Dedifferentiated amniotic fluid mesenchymal stem cell (primary cell): ENCODE data around the gene CHCT1.
"Not testable (repeated sequence)": the region's sequence is repeated elsewhere in the genome, so short reads cannot be mapped to it uniquely, and the experiment has no call there.

ENCODE experiments used
- DNase-seq: peaks from one replicate; pipeline ENCODE4 v3.0.0-alpha.2; 2016; ENCODE audit errors: extremely low spot score

The CHCT1 gene

GRCh38 chr17:60398227-60398959, 23.9 kb upstream of the CHCT1 start:
- no peak for DNase-seq

DNA sequence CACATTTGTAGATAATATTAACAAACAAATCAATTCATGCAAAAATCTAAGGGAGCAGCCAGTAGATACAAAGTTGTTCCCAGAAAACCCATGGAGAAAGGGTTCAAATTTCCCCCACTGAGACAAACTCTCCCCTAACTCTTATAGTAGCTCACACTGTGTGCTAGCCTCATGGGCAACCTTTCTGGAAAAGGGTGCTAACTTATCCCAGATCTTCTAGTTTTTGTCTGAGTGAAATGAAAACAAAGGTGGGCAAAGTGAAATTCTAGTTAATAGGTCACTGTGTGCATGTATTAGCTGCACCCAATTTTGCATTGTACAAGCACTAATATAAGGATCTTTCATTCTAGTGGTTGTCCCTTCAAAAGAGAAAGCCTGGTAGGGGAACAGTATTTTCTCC, 20.5 kb upstream of the CHCT1 start:
- DNase-seq = no peak

GRCh38 chr17:60403523-60403810, 18.8 kb upstream of the CHCT1 start:
- DNase-seq = no peak

DNA sequence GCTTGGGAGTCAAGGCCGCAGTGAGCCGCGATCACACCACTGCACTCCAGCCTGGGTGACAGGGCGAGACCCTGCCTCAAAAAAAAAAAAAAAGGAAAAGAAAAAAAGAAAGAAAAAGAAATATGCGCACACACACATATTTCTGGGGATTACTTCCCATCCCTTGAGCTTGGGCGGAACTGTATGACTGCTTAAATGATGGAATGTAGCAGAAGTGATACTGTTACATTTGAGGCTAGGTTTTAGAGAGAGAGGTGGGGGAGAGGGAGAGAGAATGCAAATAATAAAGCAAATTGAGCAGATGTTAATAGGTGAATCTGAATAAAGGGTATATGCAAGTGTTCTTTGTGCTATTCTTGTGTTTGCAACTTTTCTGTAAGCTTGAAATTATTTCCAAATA, 18.3 kb upstream of the CHCT1 start:
- no peak for DNase-seq

- no peak for DNase-seq
Measured at GRCh38 chr17:60406887-60407286, 15.4 kb upstream of the CHCT1 start.

DNA sequence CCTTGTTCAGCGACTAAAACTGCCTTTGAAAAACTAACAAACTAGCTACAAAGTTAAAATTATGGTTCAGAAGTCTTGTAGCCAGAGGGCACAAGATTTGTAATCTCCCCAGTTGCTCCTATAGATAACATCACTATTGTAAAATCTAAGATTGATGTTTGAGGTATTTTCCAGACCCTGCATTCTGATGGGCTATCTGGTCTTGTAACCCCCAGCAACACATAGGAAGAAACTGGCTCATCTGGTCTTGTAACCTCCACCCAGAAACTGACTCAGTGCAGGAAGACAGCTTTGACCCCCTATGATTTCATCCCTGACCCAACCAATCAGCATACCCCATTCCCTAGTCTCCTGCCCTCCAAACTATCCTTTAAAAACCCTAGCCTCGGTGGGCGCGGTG, 12.3 kb upstream of the CHCT1 start:
- DNase-seq = no peak

DNA sequence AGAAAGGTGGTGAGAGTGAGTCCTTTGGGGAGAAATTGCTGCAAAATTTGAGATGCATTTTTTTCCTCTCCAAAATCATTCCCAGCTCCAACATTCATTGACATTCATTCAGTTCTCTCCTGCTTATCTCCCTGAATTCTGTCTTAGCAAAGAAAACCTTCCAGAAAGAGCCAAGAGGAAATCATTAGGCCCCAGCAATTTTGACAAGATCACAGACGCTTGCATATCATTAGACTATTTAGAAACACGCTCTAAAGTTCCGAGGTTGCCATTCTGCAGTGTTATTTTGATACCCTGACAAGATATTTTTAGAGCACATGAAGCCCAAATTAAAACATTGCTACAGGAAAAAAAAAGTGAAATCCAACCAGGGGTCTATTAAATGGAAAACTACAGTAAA, 9.6 kb upstream of the CHCT1 start:
- no peak for DNase-seq

DNA sequence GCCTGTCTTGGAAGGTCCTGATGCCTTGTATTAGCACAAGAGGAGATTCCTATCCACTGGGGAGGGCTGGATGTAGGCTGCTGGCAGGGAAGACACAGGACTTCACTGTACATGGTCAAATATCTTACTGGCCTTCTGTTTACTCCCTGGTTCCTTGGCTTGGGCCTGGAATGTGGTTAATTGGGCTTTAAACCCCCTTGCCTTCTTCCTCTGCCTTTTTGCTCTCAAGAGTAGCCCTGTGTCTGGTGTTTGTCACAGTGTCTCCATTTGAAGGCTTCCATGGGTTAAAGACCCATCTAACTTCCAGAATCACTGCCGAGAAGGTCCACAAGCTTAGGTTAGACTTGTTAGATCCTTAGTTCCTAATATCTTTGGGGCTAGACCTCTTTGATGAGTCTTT, 7.1 kb upstream of the CHCT1 start:
- DNase-seq = no peak

DNA sequence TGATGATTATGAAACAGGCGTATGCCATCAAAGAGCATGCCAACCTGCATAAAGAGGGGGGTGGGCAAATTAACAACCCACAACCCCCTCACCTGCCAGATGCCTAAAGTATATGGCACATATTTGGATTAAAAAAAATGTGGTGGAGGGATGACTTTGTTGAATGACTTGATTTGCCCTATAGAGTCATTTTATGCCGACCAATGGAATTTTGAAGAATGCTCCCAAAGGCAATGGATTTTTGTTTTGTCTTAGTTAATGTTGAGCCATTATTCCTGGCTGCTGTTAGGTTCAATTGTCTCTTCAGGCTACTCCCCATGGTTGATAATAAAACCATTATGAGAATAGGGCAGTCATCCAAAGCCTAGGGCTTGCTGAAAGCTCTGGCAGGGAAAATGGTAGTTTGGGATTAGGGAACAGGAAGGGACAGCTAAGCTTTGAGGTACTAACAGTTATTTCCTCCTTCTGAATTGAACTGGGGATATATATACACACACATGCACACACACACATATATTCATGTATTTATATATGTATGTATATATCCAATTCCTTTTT, 5.8 kb upstream of the CHCT1 start:
- no peak for DNase-seq

- DNase-seq = not testable (repeated sequence)
Measured at GRCh38 chr17:60419003-60419402, 3.3 kb upstream of the CHCT1 start.

- DNase-seq = not testable (repeated sequence)
Measured at GRCh38 chr17:60419875-60420274, 2.4 kb upstream of the CHCT1 start.

GRCh38 chr17:60421273-60422161, 772 bp upstream of the CHCT1 start:
- DNase-seq = peak; percentile 34

DNA sequence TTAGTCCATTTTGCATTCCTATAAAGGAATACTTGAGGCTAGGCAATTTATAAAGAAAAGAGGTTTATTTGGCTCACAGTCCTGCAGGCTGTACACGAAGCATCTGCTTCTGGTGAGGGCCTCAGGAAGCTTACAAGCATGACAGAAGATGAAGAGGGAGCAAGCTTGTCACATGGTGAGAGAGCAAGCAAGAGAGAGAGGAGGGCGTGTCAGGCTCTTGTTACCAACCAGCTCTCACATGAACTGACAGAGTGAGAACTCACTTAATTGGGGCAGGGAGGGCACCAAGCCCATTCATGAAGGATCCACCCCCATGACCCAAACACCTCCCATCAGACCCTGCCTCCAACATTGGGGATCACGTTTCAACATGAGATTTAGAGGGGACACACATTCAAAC, 1.6 kb downstream of the CHCT1 start:
- no peak for DNase-seq

- DNase-seq = no peak
Measured at GRCh38 chr17:60425626-60426025, 3.3 kb downstream of the CHCT1 start.

DNA sequence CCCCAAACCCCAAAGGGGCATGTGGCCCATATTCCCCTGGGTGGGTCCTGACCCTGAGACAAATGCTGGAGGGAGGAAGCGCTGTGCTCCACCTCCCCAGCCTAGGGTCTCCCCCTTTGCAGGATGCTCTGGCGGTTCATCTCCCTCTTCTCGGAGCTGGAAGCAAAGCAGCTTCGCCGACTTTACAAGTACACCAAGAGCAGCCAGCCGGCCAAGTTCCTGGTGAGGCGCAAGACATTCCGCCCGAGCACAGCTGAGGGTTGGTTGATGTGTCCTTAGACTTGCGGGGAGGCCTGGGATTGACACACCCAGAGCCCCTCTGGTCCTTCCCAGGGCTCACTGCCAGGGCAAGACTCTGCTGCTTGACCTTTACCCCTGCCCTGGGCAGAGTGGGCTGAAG, 4.3 kb downstream of the CHCT1 start:
- DNase-seq = no peak

GRCh38 chr17:60428491-60428890, 6.2 kb downstream of the CHCT1 start:
- DNase-seq = not testable (repeated sequence)

- not testable (repeated sequence) for DNase-seq
Measured at GRCh38 chr17:60430561-60430960, 8.3 kb downstream of the CHCT1 start.

DNA sequence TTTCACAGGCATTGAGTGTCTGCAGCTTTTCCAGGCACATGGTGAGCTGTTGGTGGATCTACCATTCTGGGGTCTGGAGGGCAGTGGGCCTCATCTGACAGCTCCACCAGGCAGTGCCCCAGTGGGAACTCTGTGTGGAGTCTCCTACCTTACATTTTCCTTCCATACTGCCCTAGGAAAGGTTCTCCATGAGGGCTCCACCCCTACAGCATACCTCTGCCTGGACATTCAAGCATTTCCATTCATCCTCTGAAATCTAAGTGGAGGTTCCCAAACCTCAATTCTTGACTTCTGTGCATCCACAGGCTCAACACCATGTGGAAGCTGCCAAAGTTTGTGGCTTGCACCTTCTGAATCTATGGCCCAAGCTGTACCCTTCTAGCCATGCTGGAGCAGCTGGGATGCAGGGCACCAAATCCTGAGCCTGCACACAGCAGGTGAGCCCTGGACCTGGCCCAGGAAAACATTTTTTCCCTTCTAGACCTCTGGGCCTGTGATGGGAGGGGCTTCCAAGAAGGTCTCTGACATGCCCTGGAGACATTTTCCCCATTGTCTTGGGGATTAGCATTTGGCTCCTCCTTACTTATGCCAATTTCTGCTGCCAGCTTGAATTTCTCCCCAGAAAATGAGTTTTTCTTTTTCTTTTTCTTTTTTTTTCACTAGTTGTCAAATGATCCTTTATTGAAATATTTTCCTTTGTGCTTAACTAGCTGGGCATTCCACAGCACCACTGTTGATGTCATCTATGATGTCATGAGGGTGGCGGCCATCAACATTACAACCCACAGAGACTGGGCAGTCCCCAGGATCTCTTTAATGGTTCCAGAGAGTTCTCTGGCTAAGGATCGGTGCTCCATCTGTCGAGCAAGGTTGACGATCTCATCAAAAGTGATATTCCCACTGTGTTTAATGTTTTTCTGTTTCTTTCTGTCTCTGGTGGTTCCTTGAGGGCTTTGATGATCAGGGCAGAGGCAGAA, 11.0 kb downstream of the CHCT1 start:
- not testable (repeated sequence) for DNase-seq

DNA sequence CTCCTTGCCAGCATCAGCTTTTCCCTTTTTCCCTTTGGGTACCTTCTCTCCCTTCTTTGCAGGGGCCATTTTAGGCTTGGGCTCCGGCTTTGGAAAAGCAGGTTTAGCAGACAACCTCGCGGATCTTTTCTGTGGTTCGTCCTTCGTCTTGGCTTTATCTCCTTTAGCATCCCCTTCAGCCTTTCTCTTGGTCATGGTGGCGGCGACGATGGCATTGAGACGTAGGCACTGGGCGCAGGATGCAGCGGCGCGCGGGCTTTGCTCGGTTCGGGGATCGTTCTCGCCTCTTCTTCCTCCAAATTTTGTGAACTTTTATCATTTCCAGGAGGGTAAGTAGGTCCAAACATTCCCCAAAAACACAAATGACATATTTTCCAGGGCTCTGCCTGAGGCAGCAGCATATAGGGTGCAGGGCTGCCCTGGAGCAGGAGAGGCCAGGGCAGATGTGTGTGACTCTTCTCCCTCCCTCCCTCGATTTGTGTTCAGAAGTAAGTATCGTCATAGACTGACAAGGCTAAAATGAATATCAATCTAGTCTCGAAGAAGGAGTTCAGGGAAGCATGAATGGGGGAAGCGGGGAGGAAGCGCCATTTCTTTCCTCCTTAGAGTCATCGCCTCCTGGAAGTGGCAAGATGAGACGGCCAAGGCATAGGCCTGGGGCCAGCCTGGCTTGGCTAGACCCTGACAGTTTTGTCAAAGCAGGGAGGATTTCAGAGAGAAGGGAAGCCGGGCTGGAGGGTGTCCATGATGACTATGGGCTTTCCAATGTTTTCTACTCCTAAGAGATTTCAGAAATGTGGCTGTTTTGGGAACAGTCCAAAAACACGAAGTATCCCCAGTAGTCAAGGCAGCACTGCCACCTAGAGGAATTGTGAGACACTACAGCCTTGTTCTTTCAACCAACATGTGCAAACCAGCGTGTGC, 13.2 kb downstream of the CHCT1 start:
- peak; percentile 91 for DNase-seq

DNA sequence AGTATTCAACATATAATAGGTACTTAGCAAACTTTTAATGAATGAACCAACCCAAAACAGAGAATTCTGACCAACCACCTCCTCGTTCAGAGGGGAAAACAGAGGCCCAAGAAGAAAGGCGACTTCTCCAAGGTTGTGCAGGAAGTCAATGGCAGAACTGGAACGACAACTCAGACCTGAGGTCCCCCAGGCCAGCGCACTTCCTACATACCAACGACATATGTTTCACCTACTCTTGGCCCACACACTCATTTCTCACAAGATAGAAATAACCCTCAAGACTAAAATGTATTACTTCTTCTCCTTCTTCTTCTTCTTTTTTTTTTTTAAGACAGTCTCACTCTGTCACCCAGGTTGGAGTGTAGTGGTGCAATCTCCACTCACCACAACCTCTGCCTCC, 14.4 kb downstream of the CHCT1 start:
- no peak for DNase-seq

DNA sequence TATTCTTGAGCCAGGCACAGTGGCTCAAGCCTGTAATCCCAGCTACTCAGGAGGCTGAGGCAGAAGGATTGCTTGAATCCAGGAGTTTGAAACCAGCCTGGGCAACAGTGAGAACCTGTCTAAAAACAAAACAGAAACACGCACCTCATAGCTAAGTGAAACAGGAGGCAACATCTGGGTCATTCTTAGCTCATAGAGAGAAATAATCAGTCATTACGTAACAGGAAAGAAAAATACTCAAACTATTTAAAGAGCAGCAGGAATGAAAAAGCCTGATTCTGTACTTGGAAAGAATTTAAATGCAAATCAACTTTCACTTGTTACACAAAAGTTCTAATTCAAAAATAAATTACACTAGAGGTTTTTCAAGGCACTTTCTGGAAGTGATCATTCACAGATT, 17.2 kb downstream of the CHCT1 start:
- DNase-seq = peak; percentile 45
